ENCODE results near the gene RPS6KA4.

The RPS6KA4 gene

GRCh38 chr11:64348383-64349024 is 10.5 kb upstream of the RPS6KA4 start:
- no peak for DNase-seq (ENCODE audit: low read depth)

- DNase-seq (ENCODE audit: low read depth): no peak
These were observed 10.0 kb upstream of the RPS6KA4 start for GRCh38 chr11:64349025-64349387.

DNA sequence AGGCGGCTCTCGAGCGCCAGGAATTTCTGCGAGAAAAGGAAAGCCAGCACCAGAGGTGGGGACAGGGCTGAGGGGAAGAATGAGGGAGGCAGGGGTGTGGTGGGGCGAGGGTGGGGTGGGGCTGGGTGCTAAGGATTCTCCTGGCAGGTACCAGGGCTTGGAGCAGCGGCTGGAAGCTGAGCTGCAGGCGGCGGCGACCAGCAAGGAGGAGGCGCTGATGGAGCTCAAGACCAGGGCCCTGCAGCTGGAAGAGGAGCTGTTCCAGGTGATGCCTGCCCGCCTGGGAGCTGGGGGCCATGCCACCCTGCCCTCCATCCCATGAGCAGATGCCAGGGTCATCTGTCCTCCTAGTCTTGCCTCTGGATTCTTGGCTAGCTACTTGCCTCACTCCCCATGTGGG is 9.6 kb upstream of the RPS6KA4 start:
- no peak for DNase-seq (ENCODE audit: low read depth)

DNA sequence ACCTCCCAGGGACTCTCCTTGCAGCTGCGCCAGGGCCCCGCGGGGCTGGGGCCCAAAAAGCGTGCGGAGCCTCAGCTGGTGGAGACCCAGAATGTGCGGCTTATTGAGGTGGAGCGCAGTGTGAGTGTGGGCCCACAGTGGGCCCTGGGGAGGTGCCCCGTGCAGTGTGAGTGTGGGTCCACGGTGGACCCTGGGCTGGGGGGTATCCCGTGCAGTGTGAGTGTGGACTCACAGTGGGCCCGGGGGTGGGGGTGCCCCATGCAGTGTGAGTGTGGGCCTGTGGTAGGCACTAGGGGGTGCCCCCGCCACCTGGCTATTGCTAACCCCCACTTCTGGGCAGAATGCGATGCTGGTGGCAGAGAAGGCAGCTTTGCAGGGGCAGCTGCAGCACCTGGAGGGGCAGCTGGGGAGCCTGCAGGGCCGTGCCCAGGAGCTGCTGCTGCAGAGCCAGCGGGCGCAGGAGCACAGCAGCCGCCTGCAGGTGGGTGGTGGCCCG is 7.8 kb upstream of the RPS6KA4 start:
- DNase-seq (ENCODE audit: low read depth): no peak

- DNase-seq (ENCODE audit: low read depth): no peak
These were observed 6.6 kb upstream of the RPS6KA4 start for GRCh38 chr11:64352099-64352994.

- no peak for DNase-seq (ENCODE audit: low read depth)
These were observed 5.8 kb upstream of the RPS6KA4 start for GRCh38 chr11:64352995-64353714.

DNA sequence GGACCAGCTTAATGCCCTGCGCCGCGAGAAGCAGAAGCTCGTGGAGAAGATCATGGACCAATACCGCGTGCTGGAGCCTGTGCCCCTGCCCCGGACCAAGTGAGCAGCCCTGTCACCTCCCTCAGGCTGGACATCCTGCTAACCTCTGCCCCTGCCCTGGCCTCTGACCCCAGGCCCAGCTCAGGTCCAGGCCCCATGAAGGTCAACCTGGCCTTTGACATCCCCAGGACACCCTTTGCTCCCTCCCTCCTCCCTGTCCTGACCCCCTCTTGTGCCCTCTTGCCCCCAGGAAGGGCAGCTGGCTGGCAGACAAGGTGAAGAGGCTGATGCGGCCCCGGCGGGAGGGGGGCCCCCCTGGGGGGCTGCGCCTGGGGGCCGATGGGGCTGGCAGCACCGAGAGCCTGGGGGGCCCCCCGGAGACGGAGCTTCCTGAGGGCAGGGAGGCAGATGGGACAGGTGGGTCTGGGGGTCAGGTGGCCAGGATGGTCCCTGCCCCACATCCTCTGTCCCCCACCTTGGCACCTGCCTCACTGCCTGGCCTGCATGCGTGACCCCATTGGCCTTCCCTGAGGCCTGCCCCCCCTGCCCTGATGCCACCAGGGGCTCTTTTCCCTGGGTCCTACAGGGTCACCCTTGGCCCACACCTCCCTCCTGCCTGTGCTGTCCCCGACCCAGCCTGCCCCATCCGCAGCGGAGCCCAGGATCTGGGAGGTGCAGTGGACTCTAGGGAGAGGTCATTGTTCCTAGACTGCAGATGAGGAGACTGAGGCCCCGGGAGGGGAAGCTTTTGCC is 5.1 kb upstream of the RPS6KA4 start:
- no peak for DNase-seq (ENCODE audit: low read depth)

- DNase-seq (ENCODE audit: low read depth): no peak
These were observed 3.7 kb upstream of the RPS6KA4 start for GRCh38 chr11:64355078-64355940.

DNA sequence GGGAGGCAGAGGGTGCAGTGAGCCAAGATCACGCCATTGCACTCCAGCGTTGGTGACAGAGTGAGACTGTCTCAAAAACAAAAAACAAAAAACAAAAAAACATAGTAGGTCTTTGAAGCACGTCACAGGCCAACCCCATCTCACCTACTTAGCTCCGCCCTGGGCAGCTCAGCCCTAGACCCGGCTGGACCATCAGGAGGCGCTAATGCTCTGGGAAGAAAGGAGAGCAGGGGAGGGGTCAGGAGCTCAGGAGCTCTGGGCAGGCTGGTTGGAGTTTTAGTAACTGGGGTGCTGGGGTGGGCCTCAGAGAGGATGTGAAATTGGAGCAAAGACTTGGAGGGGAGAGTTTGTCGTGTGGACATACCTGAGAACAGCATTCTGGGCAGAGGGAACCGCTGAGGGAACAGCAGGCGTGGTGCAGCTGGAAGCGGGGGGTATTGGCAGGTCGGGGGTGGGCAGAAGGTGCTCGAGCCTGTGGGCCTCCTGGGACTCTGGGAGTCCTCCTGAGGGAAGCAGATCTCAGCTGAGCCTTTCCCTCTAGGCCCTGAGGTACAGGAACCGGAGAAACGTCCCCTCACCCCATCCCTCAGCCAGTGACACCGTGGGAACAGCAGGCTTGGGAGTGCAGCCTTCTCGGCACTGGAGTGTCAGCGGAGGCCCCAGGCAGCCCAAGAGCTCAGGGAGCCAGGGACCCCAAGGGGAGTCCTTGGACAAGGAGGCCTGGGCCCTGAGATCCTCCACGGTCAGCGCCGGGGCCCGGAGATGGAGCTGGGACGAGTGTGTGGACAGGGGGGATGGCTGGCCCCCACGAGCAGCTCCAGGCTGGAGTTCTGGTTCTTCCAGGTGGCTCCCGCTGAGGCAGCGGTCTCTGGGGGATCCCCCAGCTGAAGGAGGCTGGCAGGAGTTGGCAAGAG is 2.2 kb upstream of the RPS6KA4 start:
- DNase-seq (ENCODE audit: low read depth): no peak

GRCh38 chr11:64357446-64357845 is 1.5 kb upstream of the RPS6KA4 start:
- no peak for DNase-seq (ENCODE audit: low read depth)

GRCh38 chr11:64357904-64358535 is 942 bp upstream of the RPS6KA4 start:
- no peak for DNase-seq (ENCODE audit: low read depth)

- no peak for DNase-seq (ENCODE audit: low read depth)
These were observed 441 bp upstream of the RPS6KA4 start for GRCh38 chr11:64358536-64358906.

DNA sequence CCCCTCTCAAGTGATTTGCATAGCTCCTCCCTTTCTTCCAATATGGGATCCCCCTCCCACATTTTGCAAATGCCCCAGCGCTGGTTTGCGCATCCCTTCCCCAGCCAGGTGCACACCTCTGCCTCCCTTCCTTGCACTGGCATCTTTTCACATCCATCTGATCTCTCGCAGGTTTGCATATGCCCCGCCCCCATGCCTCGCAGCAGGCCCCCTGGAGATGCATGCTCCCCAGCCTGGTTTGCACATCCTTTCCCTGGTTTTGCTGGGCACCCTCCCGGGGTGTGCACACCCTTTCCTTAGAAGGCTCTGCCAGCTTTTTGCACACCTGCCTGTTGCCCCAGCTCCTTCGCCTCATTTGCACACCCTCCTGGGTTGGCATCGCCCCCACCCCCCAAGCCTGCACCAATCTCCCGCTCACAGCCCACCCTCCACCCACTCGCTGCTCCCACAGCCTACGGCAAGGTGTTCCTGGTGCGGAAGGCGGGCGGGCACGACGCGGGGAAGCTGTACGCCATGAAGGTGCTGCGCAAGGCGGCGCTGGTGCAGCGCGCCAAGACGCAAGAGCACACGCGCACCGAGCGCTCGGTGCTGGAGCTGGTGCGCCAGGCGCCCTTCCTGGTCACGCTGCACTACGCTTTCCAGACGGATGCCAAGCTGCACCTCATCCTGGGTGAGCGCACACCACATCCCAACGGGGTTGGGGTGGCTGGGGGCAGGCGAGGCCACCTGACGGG is 917 bp downstream of the RPS6KA4 start:
- no peak for DNase-seq (ENCODE audit: low read depth)

- no peak for DNase-seq (ENCODE audit: low read depth)
These were observed 1.5 kb downstream of the RPS6KA4 start for GRCh38 chr11:64360448-64360921.

DNA sequence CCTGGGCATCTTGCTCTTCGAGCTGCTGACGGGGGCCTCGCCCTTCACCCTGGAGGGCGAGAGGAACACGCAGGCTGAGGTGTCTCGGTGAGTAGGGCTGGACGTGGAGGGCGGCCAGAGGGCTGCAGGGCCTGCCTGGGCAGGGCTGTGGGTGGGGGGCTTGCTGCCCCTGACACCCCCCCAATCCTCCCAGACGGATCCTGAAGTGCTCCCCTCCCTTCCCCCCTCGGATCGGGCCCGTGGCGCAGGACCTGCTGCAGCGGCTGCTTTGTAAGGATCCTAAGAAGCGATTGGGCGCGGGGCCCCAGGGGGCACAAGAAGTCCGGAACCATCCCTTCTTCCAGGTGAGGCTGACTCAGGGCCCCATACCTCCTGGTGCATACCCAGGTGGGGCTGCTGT is 2.7 kb downstream of the RPS6KA4 start:
- DNase-seq (ENCODE audit: low read depth): no peak

DNA sequence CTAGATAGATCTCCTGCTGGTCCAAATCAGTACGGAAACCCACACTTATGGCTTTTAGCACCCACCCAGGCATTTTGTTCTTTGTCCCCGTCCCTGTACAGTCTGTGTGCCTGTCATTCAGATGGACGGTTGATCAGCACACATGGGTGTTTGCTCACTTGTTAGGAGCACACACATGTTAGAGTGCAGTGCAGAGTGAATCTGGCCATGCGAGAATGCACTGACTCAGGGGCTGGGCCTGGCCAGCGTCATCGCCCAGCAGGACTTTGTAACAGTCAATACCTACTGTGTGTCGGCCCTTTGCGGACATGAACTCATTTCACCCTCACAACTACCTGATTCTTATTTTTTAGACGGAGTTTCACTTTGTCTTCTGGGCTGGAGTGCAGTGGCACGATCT is 3.4 kb downstream of the RPS6KA4 start:
- DNase-seq (ENCODE audit: low read depth): no peak

DNA sequence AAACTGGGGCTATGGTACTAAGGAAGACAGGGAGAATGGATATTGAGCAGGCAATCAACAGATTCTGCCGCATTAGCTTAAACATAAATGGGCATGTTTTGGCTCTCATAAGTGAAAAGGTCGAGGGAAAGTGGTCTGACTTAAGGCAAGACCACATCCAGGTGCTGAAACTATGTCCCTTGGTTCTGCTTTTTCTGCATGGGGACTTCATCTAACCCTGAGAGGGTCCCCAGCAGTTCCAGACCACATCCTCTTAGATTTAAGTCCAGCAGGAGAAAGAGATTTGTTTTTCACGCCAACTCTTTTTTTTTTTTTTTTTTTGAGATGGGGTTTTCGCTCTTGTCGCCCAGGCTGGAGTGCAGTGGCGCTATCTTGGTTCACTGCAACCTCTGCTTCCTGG is 5.5 kb downstream of the RPS6KA4 start:
- DNase-seq (ENCODE audit: low read depth): no peak

DNA sequence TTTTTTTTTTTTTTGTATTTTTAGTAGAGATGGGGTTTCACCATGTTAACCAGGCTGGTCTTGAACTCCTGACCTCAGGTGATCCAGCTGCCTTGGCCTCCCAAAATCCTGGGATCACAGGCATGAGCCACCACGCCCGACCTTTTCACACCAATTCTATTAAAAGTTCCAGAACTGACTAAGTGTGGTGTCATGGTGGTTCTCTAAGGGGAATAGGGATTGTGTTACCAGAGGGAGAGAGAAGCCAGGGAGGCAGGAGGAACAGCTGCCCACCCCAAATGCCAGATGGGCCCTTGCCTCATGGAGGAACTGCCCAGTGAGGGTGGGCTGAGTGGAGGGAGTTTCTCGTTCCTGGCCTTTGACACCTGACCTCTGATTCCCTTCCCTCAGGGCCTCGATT is 5.9 kb downstream of the RPS6KA4 start:
- no peak for DNase-seq (ENCODE audit: low read depth)

DNA sequence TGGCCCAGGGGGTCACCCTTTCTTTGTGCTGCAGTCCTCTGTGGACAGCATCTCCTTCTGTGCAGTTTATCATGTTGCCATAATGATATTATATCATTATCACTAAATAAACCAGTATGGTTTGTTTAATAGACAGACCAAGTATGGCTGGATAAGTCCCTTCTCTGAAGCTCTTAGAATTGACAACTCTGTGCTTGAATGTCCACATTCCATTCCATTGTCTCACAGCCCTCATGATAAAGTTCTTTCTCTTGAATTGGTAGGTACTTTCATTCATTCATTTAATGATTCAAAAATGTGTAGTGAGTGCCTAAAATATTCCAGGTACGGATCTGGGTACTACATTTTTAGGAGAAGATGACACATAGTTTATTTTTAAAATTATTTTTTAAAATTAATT is 7.8 kb downstream of the RPS6KA4 start:
- no peak for DNase-seq (ENCODE audit: low read depth)

Data from stimulated activated CD8-positive, alpha-beta memory T cell treated with anti-CD3 and anti-CD28 coated beads, Interleukin-7, amount 100 ng/mL, for 24 hours (primary cell).